HepG2 (cell line): ENCODE data around the gene THRA. TPM values are rescaled to one million over a fixed set of nuclear protein-coding genes. Genes with fewer than 3 reads are reported as not detected.

Experiments
- ATAD3A ChIP-seq: sonication (generic); formaldehyde crosslinking; IDR thresholded peaks from 2 replicates; pipeline ENCODE4 v1.4.0; 2020; ENCODE audit warnings: missing genetic modification reagents
- ETV6 ChIP-seq: sonication (generic); formaldehyde crosslinking; conservative IDR thresholded peaks from 2 replicates; pipeline ENCODE4 v1.4.0; 2020; ENCODE audit warnings: missing genetic modification reagents
- FOXK2 ChIP-seq: fragments of 450-650 bp; IDR thresholded peaks from 2 replicates; pipeline ENCODE4 v1.6.1; 2016
- HOXA3 ChIP-seq: sonication (generic); formaldehyde crosslinking; IDR thresholded peaks from 2 replicates; pipeline ENCODE4 v1.5.0; 2020; ENCODE audit warnings: missing genetic modification reagents
- LCORL ChIP-seq, 2 experiments: fragments of 450-650 bp in 1 of 2; sonication (generic) in 1 of 2; formaldehyde crosslinking in 1 of 2; IDR thresholded peaks; 2 replicates each; pipeline versions ENCODE4 v1.5.0 to v1.6.1; 2017 to 2020; ENCODE audit warnings: antibody characterized with exemption in 1 of 2, missing genetic modification reagents in 1 of 2
- MATR3 ChIP-seq: sonication (generic); formaldehyde crosslinking; IDR thresholded peaks from 2 replicates; pipeline ENCODE4 v1.4.0; 2020; ENCODE audit warnings: missing genetic modification reagents
- MBD4 ChIP-seq: IDR thresholded peaks from 2 replicates; pipeline ENCODE4 v1.6.1; 2012; ENCODE audit warnings: low read length, inconsistent platforms, borderline replicate concordance
- MED8 ChIP-seq: sonication (generic); formaldehyde crosslinking; IDR thresholded peaks from 2 replicates; pipeline ENCODE4 v1.8.1; 2023; ENCODE audit warnings: mild to moderate bottlenecking, missing genetic modification reagents; ENCODE audit not compliant: insufficient replicate concordance
- RFXAP ChIP-seq: sonication (generic); formaldehyde crosslinking; IDR thresholded peaks from 2 replicates; pipeline ENCODE4 v1.4.0; 2020; ENCODE audit warnings: missing genetic modification reagents, borderline replicate concordance
- SALL1 ChIP-seq: sonication (generic); formaldehyde crosslinking; IDR thresholded peaks from 2 replicates; pipeline ENCODE4 v1.8.0; 2022; ENCODE audit warnings: mild to moderate bottlenecking, missing genetic modification reagents
- TOE1 ChIP-seq: sonication (generic); formaldehyde crosslinking; IDR thresholded peaks from 2 replicates; pipeline ENCODE4 v1.4.0; 2020; ENCODE audit warnings: mild to moderate bottlenecking, missing genetic modification reagents
- TP53 ChIP-seq: sonication (generic); formaldehyde crosslinking; conservative IDR thresholded peaks from 2 replicates; pipeline ENCODE4 v1.4.0; 2020; ENCODE audit warnings: missing genetic modification reagents
- ZNF136 ChIP-seq: sonication (generic); formaldehyde crosslinking; IDR thresholded peaks from 2 replicates; pipeline ENCODE4 v1.8.1; 2022; ENCODE audit warnings: low read depth, mild to moderate bottlenecking, moderate library complexity, missing genetic modification reagents
- ZNF207 ChIP-seq: fragments of 450-650 bp; IDR thresholded peaks from 2 replicates; pipeline ENCODE4 v1.6.1; 2016; ENCODE audit warnings: antibody characterized with exemption, borderline replicate concordance
- ZNF234 ChIP-seq: sonication (generic); formaldehyde crosslinking; conservative IDR thresholded peaks from 2 replicates; pipeline ENCODE4 v1.5.1; 2020; ENCODE audit warnings: mild to moderate bottlenecking, missing genetic modification reagents
- ZNF331 ChIP-seq: sonication (generic); formaldehyde crosslinking; IDR thresholded peaks from 2 replicates; pipeline ENCODE4 v1.4.0; 2020; ENCODE audit warnings: missing genetic modification reagents
- ZNF546 ChIP-seq: sonication (generic); formaldehyde crosslinking; conservative IDR thresholded peaks from 2 replicates; pipeline ENCODE4 v1.8.1; 2023; ENCODE audit warnings: mild to moderate bottlenecking, missing genetic modification reagents
- ZNF572 ChIP-seq: sonication (generic); formaldehyde crosslinking; IDR thresholded peaks from 2 replicates; pipeline ENCODE4 v1.5.1; 2020; ENCODE audit warnings: mild to moderate bottlenecking, missing genetic modification reagents
- ZNF615 ChIP-seq: sonication (generic); formaldehyde crosslinking; IDR thresholded peaks from 2 replicates; pipeline ENCODE4 v1.5.0; 2020; ENCODE audit warnings: mild to moderate bottlenecking, missing genetic modification reagents, borderline replicate concordance
- ZNF773 ChIP-seq: sonication (generic); formaldehyde crosslinking; IDR thresholded peaks from 2 replicates; pipeline ENCODE4 v1.4.0; 2020; ENCODE audit warnings: missing genetic modification reagents, borderline replicate concordance
- polyA plus RNA-seq, 8 experiments: library from polyadenylated mRNA; depleted of rRNA in 3 of 8; stranded (reverse) in 7 of 8; unstranded in 1 of 8; fragments of >200 nt; fragmentation: Illumina TruSeq in 4 of 8; extraction: Trizol in 4 of 8; gene quantifications; 2 replicates each; pipeline versions ENCODE4 v1.2.1 to v1.2.3, GENCODE V29; 2011 to 2016; ENCODE audit warnings: low read depth in 4 of 8, missing spikeins in 1 of 8, mixed read lengths in 1 of 8; ENCODE audit not compliant: insufficient read depth in 1 of 8
- total RNA-seq, 5 experiments: library from RNA; depleted of rRNA; stranded (reverse); fragments of >200 nt; fragmentation: Illumina TruSeq; extraction: Trizol; gene quantifications; 2 replicates each; pipeline ENCODE4 v1.2.3, GENCODE V29; 2016; ENCODE audit warnings: low read depth in 1 of 5
- TF ChIP-seq, protein P1 (sequence below): sonication (generic); formaldehyde crosslinking; IDR thresholded peaks from 2 replicates; pipeline ENCODE4 v1.5.1; 2020; ENCODE audit warnings: mild to moderate bottlenecking, missing genetic modification reagents, borderline replicate concordance
- TF ChIP-seq, protein P2 (sequence below): sonication (generic); formaldehyde crosslinking; IDR thresholded peaks from 2 replicates; pipeline ENCODE4 v1.5.1; 2020; ENCODE audit warnings: missing genetic modification reagents, mild to moderate bottlenecking, borderline replicate concordance
- TF ChIP-seq, protein P3 (sequence below): sonication (generic); formaldehyde crosslinking; IDR thresholded peaks from 2 replicates; pipeline ENCODE4 v1.4.0; 2020; ENCODE audit warnings: missing genetic modification reagents, borderline replicate concordance
- TF ChIP-seq, protein P4 (sequence below): sonication (generic); formaldehyde crosslinking; IDR thresholded peaks from 2 replicates; pipeline ENCODE4 v1.4.0; 2020; ENCODE audit warnings: mild to moderate bottlenecking, missing genetic modification reagents

The THRA gene
- total and polyA plus RNA-seq, 2 of the 13 experiments (the other 11 are each of a cell fraction or from before 2014, with no cell fraction given) = 8.0 to 9.9 TPM

DNA sequence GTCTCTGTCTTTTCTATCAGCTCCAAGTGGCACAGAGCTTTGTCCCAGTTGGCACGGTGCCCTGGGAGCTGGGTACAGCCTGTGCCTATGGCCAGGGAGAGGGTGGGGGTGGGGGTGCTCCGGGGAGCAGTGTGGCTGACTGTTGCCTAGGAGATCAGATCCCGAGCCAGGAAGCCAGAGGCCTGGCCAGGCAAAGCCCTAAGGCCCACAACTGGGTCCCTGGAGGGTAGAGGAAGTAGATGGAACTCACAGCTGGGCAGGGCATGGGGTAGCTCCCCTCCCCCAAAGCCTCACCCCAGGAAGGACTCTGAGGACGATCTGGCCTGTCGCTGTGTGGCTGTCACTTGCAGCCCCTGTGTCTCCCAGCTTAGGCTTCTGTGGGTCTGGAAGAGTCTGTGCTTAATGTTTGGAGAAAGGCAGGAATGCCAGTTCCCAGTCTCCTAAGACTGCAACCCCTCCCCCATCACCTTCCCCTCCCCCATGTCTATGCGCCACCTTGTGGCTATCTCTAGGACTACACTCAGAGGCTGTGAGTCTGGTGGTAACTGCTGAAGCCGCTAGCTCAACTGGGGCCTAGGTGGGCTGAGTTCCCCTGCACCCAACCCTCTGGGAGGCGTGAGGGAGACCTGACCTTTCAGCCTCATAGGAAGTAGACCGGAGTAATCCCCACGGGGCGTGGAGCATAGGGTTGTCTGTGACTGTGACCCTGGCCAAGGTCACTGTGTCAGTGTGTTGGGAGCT, 12.6 kb downstream of the THRA start (continued):
- TF ChIP-seq, protein P1, sequence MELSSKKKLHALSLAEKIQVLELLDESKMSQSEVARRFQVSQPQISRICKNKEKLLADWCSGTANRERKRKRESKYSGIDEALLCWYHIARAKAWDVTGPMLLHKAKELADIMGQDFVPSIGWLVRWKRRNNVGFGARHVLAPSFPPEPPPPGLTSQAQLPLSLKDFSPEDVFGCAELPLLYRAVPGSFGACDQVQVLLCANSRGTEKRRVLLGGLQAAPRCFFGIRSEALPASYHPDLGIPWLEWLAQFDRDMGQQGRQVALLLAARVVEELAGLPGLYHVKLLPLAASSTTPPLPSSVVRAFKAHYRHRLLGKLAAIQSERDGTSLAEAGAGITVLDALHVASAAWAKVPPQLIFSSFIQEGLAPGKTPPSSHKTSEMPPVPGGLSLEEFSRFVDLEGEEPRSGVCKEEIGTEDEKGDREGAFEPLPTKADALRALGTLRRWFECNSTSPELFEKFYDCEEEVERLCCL (CRISPR knock-in tag) = no peak
- TF ChIP-seq ZNF207 = no peak
- no peak for TF ChIP-seq MBD4
- TF ChIP-seq ZNF615 (CRISPR knock-in tag) = no peak
- no peak for TF ChIP-seq TOE1 (CRISPR knock-in tag)
- no peak for TF ChIP-seq LCORL (IDR thresholded peaks at IDR 0.05)
- TF ChIP-seq LCORL (CRISPR knock-in tag; IDR thresholded peaks at IDR 0.05) = peak; percentile 58; the same call in 1 of the 2 replicates
- TF ChIP-seq, protein P2, sequence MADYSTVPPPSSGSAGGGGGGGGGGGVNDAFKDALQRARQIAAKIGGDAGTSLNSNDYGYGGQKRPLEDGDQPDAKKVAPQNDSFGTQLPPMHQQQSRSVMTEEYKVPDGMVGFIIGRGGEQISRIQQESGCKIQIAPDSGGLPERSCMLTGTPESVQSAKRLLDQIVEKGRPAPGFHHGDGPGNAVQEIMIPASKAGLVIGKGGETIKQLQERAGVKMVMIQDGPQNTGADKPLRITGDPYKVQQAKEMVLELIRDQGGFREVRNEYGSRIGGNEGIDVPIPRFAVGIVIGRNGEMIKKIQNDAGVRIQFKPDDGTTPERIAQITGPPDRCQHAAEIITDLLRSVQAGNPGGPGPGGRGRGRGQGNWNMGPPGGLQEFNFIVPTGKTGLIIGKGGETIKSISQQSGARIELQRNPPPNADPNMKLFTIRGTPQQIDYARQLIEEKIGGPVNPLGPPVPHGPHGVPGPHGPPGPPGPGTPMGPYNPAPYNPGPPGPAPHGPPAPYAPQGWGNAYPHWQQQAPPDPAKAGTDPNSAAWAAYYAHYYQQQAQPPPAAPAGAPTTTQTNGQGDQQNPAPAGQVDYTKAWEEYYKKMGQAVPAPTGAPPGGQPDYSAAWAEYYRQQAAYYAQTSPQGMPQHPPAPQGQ (CRISPR knock-in tag) = no peak
- no peak for TF ChIP-seq ZNF136 (CRISPR knock-in tag)
- TF ChIP-seq ZNF546 (CRISPR knock-in tag) = peak; percentile 64; the same call in 1 of the 2 replicates
- TF ChIP-seq ZNF234 (CRISPR knock-in tag) = 0 out of 2 replicates have a peak, but pooled peaks have one; percentile 30
- TF ChIP-seq ZNF572 (CRISPR knock-in tag) = no peak
- peak; percentile 68; the same call in 1 of the 2 replicates for TF ChIP-seq SALL1 (CRISPR knock-in tag)
- TF ChIP-seq, protein P3, sequence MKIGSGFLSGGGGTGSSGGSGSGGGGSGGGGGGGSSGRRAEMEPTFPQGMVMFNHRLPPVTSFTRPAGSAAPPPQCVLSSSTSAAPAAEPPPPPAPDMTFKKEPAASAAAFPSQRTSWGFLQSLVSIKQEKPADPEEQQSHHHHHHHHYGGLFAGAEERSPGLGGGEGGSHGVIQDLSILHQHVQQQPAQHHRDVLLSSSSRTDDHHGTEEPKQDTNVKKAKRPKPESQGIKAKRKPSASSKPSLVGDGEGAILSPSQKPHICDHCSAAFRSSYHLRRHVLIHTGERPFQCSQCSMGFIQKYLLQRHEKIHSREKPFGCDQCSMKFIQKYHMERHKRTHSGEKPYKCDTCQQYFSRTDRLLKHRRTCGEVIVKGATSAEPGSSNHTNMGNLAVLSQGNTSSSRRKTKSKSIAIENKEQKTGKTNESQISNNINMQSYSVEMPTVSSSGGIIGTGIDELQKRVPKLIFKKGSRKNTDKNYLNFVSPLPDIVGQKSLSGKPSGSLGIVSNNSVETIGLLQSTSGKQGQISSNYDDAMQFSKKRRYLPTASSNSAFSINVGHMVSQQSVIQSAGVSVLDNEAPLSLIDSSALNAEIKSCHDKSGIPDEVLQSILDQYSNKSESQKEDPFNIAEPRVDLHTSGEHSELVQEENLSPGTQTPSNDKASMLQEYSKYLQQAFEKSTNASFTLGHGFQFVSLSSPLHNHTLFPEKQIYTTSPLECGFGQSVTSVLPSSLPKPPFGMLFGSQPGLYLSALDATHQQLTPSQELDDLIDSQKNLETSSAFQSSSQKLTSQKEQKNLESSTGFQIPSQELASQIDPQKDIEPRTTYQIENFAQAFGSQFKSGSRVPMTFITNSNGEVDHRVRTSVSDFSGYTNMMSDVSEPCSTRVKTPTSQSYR = peak; percentile 99
- TF ChIP-seq FOXK2 = no peak
- no peak for TF ChIP-seq ETV6 (CRISPR knock-in tag)
- 0 out of 2 replicates have a peak, but pooled peaks have one; percentile 46 for TF ChIP-seq MATR3 (CRISPR knock-in tag)
- TF ChIP-seq, protein P4, sequence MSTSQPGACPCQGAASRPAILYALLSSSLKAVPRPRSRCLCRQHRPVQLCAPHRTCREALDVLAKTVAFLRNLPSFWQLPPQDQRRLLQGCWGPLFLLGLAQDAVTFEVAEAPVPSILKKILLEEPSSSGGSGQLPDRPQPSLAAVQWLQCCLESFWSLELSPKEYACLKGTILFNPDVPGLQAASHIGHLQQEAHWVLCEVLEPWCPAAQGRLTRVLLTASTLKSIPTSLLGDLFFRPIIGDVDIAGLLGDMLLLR (CRISPR knock-in tag) = no peak
- no peak for TF ChIP-seq ZNF773
- TF ChIP-seq ZNF331 (CRISPR knock-in tag) = peak; percentile 66; the same call in 1 of the 2 replicates
- peak; percentile 45 for TF ChIP-seq HOXA3 (CRISPR knock-in tag)
- no peak for TF ChIP-seq TP53 (CRISPR knock-in tag)
- no peak for TF ChIP-seq MED8 (CRISPR knock-in tag)
- TF ChIP-seq ATAD3A (CRISPR knock-in tag) = no peak
- TF ChIP-seq RFXAP (CRISPR knock-in tag) = no peak
